Liver (tissue), 9 donors: ENCODE results near the gene ATP11A. TPM values are rescaled to one million over a fixed set of nuclear protein-coding genes. Genes with fewer than 3 reads are reported as not detected.

Experiments used
- DNase-seq: peaks from one replicate; pipeline ENCODE4 v3.0.0-alpha.2; 2017; ENCODE audit warnings: low spot score
- H3K27ac ChIP-seq, 2 donors: one replicate each; pipeline ENCODE4 v1.7.0; 2013; ENCODE audit warnings: inconsistent platforms in 2 of 2, low read length in 2 of 2, control low read depth in 1 of 2, low read depth in 1 of 2, mild to moderate bottlenecking in 1 of 2
- H3K27me3 ChIP-seq, 4 donors: one replicate each; pipeline versions ENCODE4 v1.6.1 to v1.7.0; 2013; ENCODE audit warnings: low read length in 3 of 4, inconsistent platforms in 1 of 4, mild to moderate bottlenecking in 1 of 4, moderate library complexity in 1 of 4; ENCODE audit not compliant: control insufficient read depth in 4 of 4, insufficient read depth in 4 of 4
- H3K36me3 ChIP-seq, 4 donors: one replicate each; pipeline versions ENCODE4 v1.6.1 to v1.7.0; 2013; ENCODE audit warnings: low read length in 3 of 4, mild to moderate bottlenecking in 3 of 4, low read depth in 1 of 4, moderate library complexity in 1 of 4; ENCODE audit not compliant: control insufficient read depth in 4 of 4, insufficient read depth in 3 of 4
- H3K4me1 ChIP-seq, 4 donors: one replicate each; pipeline versions ENCODE4 v1.6.1 to v1.7.0; 2013; ENCODE audit warnings: low read length in 3 of 4, mild to moderate bottlenecking in 3 of 4, moderate library complexity in 1 of 4; ENCODE audit not compliant: control insufficient read depth in 4 of 4, insufficient read depth in 4 of 4
- H3K4me3 ChIP-seq, 3 donors: one replicate each; pipeline versions ENCODE4 v1.6.1 to v1.7.0; 2013; ENCODE audit warnings: low read length in 3 of 3, control low read depth in 1 of 3, low read depth in 1 of 3, mild to moderate bottlenecking in 1 of 3
- H3K9ac ChIP-seq, 2 donors: one replicate each; pipeline ENCODE4 v1.7.0; 2013; ENCODE audit warnings: low read length in 2 of 2, mild to moderate bottlenecking in 2 of 2, moderate library complexity in 2 of 2, control low read depth in 1 of 2, low read depth in 1 of 2
- H3K9me3 ChIP-seq, 4 donors: one replicate each; pipeline versions ENCODE4 v1.6.1 to v1.7.0; 2013; ENCODE audit warnings: low read length in 3 of 4; ENCODE audit not compliant: control insufficient read depth in 4 of 4
- ATF3 ChIP-seq: IDR thresholded peaks from 2 replicates; pipeline ENCODE4 v1.6.1; 2016; ENCODE audit warnings: antibody characterized with exemption
- CTCF ChIP-seq: fragments of 150-350 bp; IDR thresholded peaks from 2 replicates; pipeline ENCODE4 v1.5.1; 2017; ENCODE audit warnings: improper control_type of control experiment, low read depth, low read length; ENCODE audit not compliant: missing input control
- EGR1 ChIP-seq, 2 donors: IDR thresholded peaks; 2 replicates each; pipeline ENCODE4 v1.6.1; 2016 to 2018; ENCODE audit warnings: antibody characterized with exemption in 2 of 2, low read depth in 2 of 2
- FOXA1 ChIP-seq: IDR thresholded peaks from 2 replicates; pipeline ENCODE4 v1.6.1; 2016; ENCODE audit warnings: antibody characterized with exemption
- FOXA2 ChIP-seq: IDR thresholded peaks from 2 replicates; pipeline ENCODE4 v1.6.1; 2016; ENCODE audit warnings: antibody characterized with exemption
- GABPA ChIP-seq, 2 donors: IDR thresholded peaks in 1 of 2; conservative IDR thresholded peaks in 1 of 2; 2 replicates each; pipeline ENCODE4 v1.6.1; 2016; ENCODE audit warnings: antibody characterized with exemption in 2 of 2, mild to moderate bottlenecking in 1 of 2, moderate library complexity in 1 of 2
- HNF4A ChIP-seq, 2 donors: conservative IDR thresholded peaks; 2 replicates each; pipeline ENCODE4 v1.6.1; 2016; ENCODE audit warnings: antibody characterized with exemption in 2 of 2, mild to moderate bottlenecking in 2 of 2
- HNF4G ChIP-seq: IDR thresholded peaks from 2 replicates; pipeline ENCODE4 v1.6.1; 2016; ENCODE audit warnings: antibody characterized with exemption
- JUND ChIP-seq, 2 donors: IDR thresholded peaks; 2 replicates each; pipeline ENCODE4 v1.6.1; 2016; ENCODE audit warnings: antibody characterized with exemption in 2 of 2
- MAX ChIP-seq: IDR thresholded peaks from 2 replicates; pipeline ENCODE4 v1.6.1; 2016; ENCODE audit warnings: antibody characterized with exemption
- NR2F2 ChIP-seq: IDR thresholded peaks from 2 replicates; pipeline ENCODE4 v1.6.1; 2016; ENCODE audit warnings: antibody characterized with exemption
- RAD21 ChIP-seq, 2 donors: IDR thresholded peaks; 2 replicates each; pipeline ENCODE4 v1.6.1; 2016; ENCODE audit warnings: antibody characterized with exemption in 2 of 2, mild to moderate bottlenecking in 2 of 2
- REST ChIP-seq: IDR thresholded peaks from 2 replicates; pipeline ENCODE4 v1.6.1; 2016; ENCODE audit warnings: antibody characterized with exemption, mild to moderate bottlenecking
- RXRA ChIP-seq, 2 donors: IDR thresholded peaks; 2 replicates each; pipeline ENCODE4 v1.6.1; 2017 to 2018; ENCODE audit warnings: antibody characterized with exemption in 2 of 2, mild to moderate bottlenecking in 1 of 2
- SP1 ChIP-seq: IDR thresholded peaks from 2 replicates; pipeline ENCODE4 v1.6.1; 2018; ENCODE audit warnings: antibody characterized with exemption, mild to moderate bottlenecking
- TAF1 ChIP-seq: conservative IDR thresholded peaks from 2 replicates; pipeline ENCODE4 v1.6.1; 2016; ENCODE audit warnings: antibody characterized with exemption, mild to moderate bottlenecking
- YY1 ChIP-seq: IDR thresholded peaks from 2 replicates; pipeline ENCODE4 v1.6.1; 2016; ENCODE audit warnings: antibody characterized with exemption, mild to moderate bottlenecking
- ZBTB33 ChIP-seq: IDR thresholded peaks from 2 replicates; pipeline ENCODE4 v1.6.1; 2016; ENCODE audit warnings: antibody characterized with exemption
- WGBS: extraction: QIAGEN DNeasy Blood & Tissue Kit; methylation state at CpG from one replicate; pipeline ENCODE4 v1.1.7; 2013; 5-methylcytosine and 5-hydroxymethylcytosine counted together
- polyA plus RNA-seq, 2 donors: library from polyadenylated mRNA; stranded (reverse) in 1 of 2; unstranded in 1 of 2; fragments of 200-250 nt in 1 of 2; fragments of >200 nt in 1 of 2; fragmentation: Nextera tagmentation in 1 of 2; extraction: Ambion mirVana in 1 of 2; gene quantifications; one replicate each; pipeline versions ENCODE4 v1.2.1 to v1.2.3, GENCODE V29; 2013 to 2015
- total RNA-seq, 2 donors: library from RNA; depleted of rRNA; stranded (reverse); fragments of >200 nt; gene quantifications; one replicate each; pipeline ENCODE4 v1.2.3, GENCODE V29; 2014
- donor health status: healthy.
- donor health status: healthy.
- donor health status: healthy.
- donor health status: healthy.
- donor health status: healthy.

Gene ATP11A
- total and polyA plus RNA-seq, 4 donors = 8.7 to 27.9 (median 13.8) TPM

- Histone ChIP-seq H3K9ac (no peak overlapping the region), H3K4me1 (no peaks in the 10 kb centered on the region), H3K4me3 (no peak overlapping the region), H3K36me3 (peaks cover 13 to 73% (median 44%) of the 10 kb centered on the region in 4 donors), H3K9me3 (no peaks in the 10 kb centered on the region), H3K27me3 (no peaks in the 10 kb centered on the region), H3K27ac (no peak overlapping the region)
- WGBS = 94% methylated on average over 13 of the region's 13 CpGs
- TF ChIP-seq FOXA1 (no peak), JUND (IDR thresholded peaks at IDR 0.05) (no peak)
- DNase-seq = no peak
Observed at GRCh38 chr13:112831801-112832200, 142.0 kb downstream of the ATP11A start.

GRCh38 chr13:112832811-112833210 is 143.0 kb downstream of the ATP11A start:
- Histone ChIP-seq H3K36me3 (peaks cover 10 to 75% (median 40%) of the 10 kb centered on the region in 4 donors), H3K9ac (no peak overlapping the region), H3K27me3 (no peaks in the 10 kb centered on the region), H3K27ac (no peak overlapping the region), H3K4me1 (no peaks in the 10 kb centered on the region), H3K4me3 (no peak overlapping the region), H3K9me3 (no peaks in the 10 kb centered on the region)
- WGBS = 97% methylated on average over 23 of the region's 23 CpGs
- TF ChIP-seq RXRA (IDR thresholded peaks at IDR 0.05) (no peak), FOXA2 (no peak), FOXA1 (no peak), YY1 (no peak), GABPA (IDR thresholded peaks at IDR 0.05 in 1 of 2, conservative IDR thresholded peaks at IDR 0.05 in 1 of 2) (no peak), CTCF (no peak), JUND (IDR thresholded peaks at IDR 0.05) (no peak), SP1 (no peak), ATF3 (no peak), RAD21 (IDR thresholded peaks at IDR 0.05) (no peak), NR2F2 (no peak), MAX (no peak), REST (no peak), HNF4G (no peak), TAF1 (no peak), HNF4A (conservative IDR thresholded peaks at IDR 0.05) (no peak), ZBTB33 (no peak), EGR1 (IDR thresholded peaks at IDR 0.05; ENCODE audit: low read depth in 2 of 2) (no peak)
- DNase-seq = no peak
